Measurements from ENCODE around the gene NHS.

DNA sequence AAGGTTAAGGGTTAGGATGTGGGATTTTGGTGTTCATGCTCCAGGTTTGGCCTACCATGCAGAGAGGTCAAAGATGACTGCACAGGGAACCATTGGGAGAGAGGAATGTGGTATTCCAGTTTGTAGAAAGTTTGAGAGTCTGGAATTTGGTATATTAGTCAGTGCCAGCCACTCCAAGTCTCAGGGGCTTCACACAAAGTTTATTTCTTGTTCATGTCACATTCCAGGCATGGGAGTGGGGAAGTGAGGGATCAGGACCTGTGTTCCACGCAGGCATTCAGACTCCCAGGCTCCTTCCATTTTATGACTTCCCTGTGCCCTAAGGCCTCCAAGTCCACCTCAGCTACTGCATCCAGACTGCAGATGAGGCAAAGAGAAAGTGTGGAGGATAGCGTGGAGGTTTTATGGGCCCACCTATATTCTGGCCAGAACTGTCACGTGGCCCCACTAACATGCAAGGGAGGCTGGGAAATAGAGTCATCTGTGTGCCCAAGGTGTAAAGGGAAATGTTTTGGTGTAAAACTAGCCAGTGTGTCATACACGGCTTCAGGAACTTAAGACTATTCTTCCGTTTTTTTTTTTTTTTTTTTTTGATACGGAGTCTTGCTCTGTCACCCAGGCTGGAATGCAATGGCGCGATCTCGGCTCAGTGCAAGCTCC lies 221.7 kb downstream of the NHS start:
- TF ChIP-seq, protein P1, sequence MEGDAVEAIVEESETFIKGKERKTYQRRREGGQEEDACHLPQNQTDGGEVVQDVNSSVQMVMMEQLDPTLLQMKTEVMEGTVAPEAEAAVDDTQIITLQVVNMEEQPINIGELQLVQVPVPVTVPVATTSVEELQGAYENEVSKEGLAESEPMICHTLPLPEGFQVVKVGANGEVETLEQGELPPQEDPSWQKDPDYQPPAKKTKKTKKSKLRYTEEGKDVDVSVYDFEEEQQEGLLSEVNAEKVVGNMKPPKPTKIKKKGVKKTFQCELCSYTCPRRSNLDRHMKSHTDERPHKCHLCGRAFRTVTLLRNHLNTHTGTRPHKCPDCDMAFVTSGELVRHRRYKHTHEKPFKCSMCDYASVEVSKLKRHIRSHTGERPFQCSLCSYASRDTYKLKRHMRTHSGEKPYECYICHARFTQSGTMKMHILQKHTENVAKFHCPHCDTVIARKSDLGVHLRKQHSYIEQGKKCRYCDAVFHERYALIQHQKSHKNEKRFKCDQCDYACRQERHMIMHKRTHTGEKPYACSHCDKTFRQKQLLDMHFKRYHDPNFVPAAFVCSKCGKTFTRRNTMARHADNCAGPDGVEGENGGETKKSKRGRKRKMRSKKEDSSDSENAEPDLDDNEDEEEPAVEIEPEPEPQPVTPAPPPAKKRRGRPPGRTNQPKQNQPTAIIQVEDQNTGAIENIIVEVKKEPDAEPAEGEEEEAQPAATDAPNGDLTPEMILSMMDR (conservative IDR thresholded peaks at IDR 0.05; ENCODE audit: low read depth, low read length), result no peak
- TF ChIP-seq CEBPB (IDR thresholded peaks at IDR 0.05; ENCODE audit: low read depth, low read length) (no peak), POLR2A (IDR thresholded peaks at IDR 0.05; ENCODE audit: low read depth, low read length) (no peak), NFE2L2 (IDR thresholded peaks at IDR 0.05; ENCODE audit: low read depth, low read length) (no peak), ELK1 (IDR thresholded peaks at IDR 0.05; ENCODE audit: borderline replicate concordance, low read depth, low read length) (no peak), MXI1 (IDR thresholded peaks at IDR 0.05; ENCODE audit: borderline replicate concordance, low read depth, low read length) (no peak), USF2 (IDR thresholded peaks at IDR 0.05; ENCODE audit: low read depth, low read length) (no peak), RCOR1 (IDR thresholded peaks at IDR 0.05; ENCODE audit: insufficient replicate concordance, low read length) (no peak), RFX5 (IDR thresholded peaks at IDR 0.05; ENCODE audit: low read depth, low read length) (no peak)
